ENCODE measurements around the gene KLF12.

Gene KLF12

GRCh38 chr13:74101436-74101835 is 32.8 kb downstream of the KLF12 start:
- DNase-seq = no peak

DNA sequence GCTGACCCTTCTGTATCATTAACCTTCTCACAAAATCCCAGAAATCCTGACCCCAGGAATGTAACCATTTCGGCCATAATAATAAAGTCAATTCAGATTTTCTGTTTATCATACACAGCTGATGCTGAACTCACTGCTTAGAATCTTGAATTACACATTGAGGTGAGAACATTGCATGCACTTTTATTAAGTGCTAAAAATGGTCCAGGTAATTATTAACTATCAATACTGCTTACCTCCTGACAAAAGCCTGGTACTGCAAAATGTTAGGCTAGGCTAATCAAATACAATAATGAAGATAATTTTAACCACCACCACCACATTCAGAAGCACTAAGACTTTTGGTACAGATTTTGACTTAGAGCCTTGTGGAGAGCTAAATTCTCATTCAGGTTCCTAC is 36.1 kb downstream of the KLF12 start:
- no peak for DNase-seq

- DNase-seq = no peak
Measured at GRCh38 chr13:74097116-74097515, 37.1 kb downstream of the KLF12 start.

GRCh38 chr13:74093691-74094090 is 40.5 kb downstream of the KLF12 start:
- no peak for DNase-seq

DNA sequence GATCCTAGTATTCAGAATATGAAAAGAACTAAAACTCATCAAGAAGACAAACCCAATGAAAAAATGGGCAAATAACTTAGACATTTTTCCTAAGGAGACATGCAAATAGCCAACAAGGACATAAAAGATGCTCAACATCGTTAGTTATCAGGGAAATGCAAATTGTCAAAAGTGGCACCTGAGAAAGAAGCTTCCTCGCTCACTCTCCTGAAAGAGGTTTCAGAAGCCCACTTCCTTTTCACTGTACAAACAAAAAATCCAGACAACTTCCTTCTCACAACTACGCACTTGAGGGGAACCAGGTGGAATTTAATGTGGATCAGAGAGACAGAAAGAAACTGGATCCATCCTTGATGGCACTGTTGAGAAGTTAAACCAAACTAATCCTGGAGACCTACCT is 41.5 kb downstream of the KLF12 start:
- no peak for DNase-seq

DNA sequence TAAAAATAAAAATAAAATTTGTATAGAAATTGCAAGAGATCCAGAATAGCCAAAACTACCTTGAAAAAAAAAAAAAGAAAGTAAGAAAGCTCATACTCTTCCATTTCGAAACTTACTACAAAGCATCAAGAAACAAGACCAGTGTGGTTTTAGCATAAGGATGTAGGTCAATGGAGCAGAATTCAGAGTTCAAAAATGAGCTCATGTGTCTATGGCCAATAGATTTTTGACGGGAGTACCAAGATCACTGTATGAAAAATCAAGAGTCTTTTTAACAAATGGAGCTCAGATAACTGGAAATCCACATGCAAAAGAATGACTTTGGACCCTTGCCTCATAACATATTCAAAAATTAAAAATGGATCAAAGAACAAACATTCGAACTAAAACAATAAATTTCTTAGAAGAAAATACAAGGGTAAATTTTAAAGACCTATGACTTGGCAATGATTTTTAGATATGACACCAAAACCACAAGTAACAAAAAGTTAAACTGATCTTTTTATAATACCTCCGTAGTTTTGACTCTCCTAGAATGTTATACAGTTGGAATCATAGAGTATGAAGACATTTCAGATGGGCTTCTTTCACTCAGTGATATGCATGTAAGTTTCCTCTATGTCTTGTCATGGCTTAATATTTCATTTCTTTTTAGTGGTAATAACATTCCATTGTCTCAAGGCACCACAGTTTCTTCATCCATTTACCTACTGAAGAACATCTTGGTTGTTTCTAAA is 43.2 kb downstream of the KLF12 start:
- no peak for DNase-seq

DNA sequence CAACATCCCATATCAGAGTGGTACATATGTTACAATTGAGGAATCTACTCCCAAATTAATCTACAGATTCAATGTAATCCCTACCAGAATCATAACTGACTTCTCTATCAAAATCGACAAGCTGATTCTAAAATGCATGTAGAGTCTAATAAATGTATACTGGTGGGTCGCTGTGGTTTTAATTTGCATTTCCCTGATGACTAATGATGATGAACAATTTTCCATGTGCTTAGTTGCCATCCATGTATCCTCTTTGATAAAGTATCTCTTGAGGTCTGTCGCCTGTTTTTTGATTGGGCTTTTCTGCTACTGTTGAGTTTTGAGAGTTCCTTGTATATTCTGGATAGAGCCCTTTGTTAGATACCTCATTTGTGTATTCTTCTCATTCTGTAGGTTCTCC is 43.8 kb downstream of the KLF12 start:
- DNase-seq = no peak

DNA sequence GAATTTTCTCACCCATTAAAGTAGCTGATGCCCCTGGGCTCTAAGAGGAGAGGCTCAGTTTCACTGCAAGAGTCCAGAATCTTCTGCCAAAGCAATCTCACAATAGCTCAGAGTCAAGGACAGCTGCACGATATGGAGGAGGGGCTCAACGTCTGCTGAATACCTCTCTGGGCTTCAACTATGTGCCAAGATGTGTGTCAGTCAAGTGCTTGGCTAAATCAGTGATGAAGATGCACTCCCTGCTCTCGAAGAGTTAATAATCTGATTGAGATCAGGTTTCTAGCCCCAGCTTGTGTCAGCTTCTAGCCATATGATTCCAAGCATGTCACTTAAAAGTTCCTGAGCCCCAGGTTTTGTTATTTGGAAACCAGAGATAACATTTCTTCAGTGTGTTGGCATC is 46.8 kb downstream of the KLF12 start:
- no peak for DNase-seq
